Measurements from ENCODE around the gene NEURL4.
A peak's percentile ranks its signal among the peaks of the same experiment; 100 is the strongest.

DNA sequence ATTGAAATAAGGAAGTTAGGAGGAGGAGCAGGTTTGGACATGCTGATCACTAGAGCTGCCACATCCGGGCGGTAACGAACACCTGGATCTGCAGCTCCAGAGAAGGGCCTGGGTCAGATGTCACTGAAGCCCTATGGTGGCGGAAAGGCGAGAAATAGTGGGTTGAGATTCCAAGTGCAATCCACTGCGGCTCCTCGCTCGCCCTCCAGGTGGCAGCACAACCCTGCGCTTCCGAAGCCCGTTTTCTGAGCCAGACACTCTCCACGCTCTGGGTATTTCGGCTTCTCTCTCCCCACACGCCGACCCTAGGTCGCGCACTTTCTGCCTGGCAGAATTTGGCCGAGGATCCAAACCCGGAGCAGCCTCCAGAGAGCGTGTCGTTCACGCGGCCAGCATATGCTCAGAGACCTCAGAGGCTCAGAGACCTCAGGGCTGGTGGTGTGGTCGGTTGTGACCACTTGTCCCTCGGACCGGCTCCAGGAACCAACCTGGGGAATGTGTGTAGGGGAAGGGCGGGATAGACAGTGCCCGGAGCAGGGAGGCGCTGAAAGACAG lies 48.5 kb downstream of the NEURL4 start:
- TF ChIP-seq, protein P1, sequence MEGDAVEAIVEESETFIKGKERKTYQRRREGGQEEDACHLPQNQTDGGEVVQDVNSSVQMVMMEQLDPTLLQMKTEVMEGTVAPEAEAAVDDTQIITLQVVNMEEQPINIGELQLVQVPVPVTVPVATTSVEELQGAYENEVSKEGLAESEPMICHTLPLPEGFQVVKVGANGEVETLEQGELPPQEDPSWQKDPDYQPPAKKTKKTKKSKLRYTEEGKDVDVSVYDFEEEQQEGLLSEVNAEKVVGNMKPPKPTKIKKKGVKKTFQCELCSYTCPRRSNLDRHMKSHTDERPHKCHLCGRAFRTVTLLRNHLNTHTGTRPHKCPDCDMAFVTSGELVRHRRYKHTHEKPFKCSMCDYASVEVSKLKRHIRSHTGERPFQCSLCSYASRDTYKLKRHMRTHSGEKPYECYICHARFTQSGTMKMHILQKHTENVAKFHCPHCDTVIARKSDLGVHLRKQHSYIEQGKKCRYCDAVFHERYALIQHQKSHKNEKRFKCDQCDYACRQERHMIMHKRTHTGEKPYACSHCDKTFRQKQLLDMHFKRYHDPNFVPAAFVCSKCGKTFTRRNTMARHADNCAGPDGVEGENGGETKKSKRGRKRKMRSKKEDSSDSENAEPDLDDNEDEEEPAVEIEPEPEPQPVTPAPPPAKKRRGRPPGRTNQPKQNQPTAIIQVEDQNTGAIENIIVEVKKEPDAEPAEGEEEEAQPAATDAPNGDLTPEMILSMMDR (conservative IDR thresholded peaks at IDR 0.05 in 1 of 2, IDR thresholded peaks at IDR 0.05 in 1 of 2; ENCODE audit: low read depth in 1 of 2, low read length in 2 of 2): peak; percentile 80 to 96
- TF ChIP-seq EZH2 (IDR thresholded peaks at IDR 0.05; ENCODE audit: low read length, missing control alignments): no peak
